Astrocyte (in vitro differentiated cells and primary cell): ENCODE data around the gene EGLN2. TPM values are rescaled to one million over a fixed set of nuclear protein-coding genes. Genes with fewer than 3 reads are reported as not detected.

Experiments used
- DNase-seq: peaks from one replicate; pipeline ENCODE4 v3.0.0-alpha.2; 2010; ENCODE audit warnings: low read depth
- FAIRE-seq: peaks from 2 replicates; lab custom pipeline; 2011; peaks lifted over from hg19 to GRCh38; lab: Jason Lieb, UNC
- H2AFZ ChIP-seq: 2 replicates; pipeline ENCODE4 v1.6.0; 2012; ENCODE audit warnings: low read depth, low read length, inconsistent platforms
- H3K27ac ChIP-seq: 2 replicates; pipeline ENCODE4 v1.5.1; 2011; ENCODE audit warnings: low read depth, low read length, inconsistent platforms
- H3K27me3 ChIP-seq: 2 replicates; pipeline ENCODE4 v1.6.0; 2011; ENCODE audit warnings: low read length, inconsistent platforms; ENCODE audit not compliant: insufficient read depth
- H3K36me3 ChIP-seq: 2 replicates; pipeline ENCODE4 v1.5.1; 2011; ENCODE audit warnings: low read length, inconsistent platforms; ENCODE audit not compliant: insufficient read depth
- H3K4me1 ChIP-seq: 2 replicates; pipeline ENCODE4 v1.5.1; 2011; ENCODE audit warnings: low read length, inconsistent platforms; ENCODE audit not compliant: insufficient read depth
- H3K4me2 ChIP-seq: 2 replicates; pipeline ENCODE4 v1.6.0; 2012; ENCODE audit warnings: low read length, inconsistent platforms
- H3K4me3 ChIP-seq: 2 replicates; pipeline ENCODE4 v1.5.1; 2011; ENCODE audit warnings: low read depth, mild to moderate bottlenecking, low read length, inconsistent platforms; ENCODE audit not compliant: insufficient read depth
- H3K79me2 ChIP-seq: 2 replicates; pipeline ENCODE4 v1.6.0; 2012; ENCODE audit warnings: mild to moderate bottlenecking, low read length, inconsistent platforms; ENCODE audit not compliant: insufficient read depth
- H3K9ac ChIP-seq: 2 replicates; pipeline ENCODE4 v1.6.0; 2012; ENCODE audit warnings: mild to moderate bottlenecking, low read length, inconsistent platforms
- H3K9me3 ChIP-seq: 2 replicates; pipeline ENCODE4 v1.5.1; 2012; ENCODE audit warnings: low read depth, mild to moderate bottlenecking, low read length, inconsistent platforms; ENCODE audit not compliant: insufficient read depth
- H4K20me1 ChIP-seq: 2 replicates; pipeline ENCODE4 v1.6.0; 2012; ENCODE audit warnings: low read length, inconsistent platforms; ENCODE audit not compliant: insufficient read depth
- H3K27ac Mint-ChIP-seq: one replicate; pipeline ENCODE4 v1.8.0; 2021; ENCODE audit warnings: mild to moderate bottlenecking, mixed read lengths; ENCODE audit not compliant: unreplicated experiment
- H3K27me3 Mint-ChIP-seq: one replicate; pipeline ENCODE4 v1.8.0; 2021; ENCODE audit warnings: low read depth, mixed read lengths; ENCODE audit not compliant: unreplicated experiment
- H3K36me3 Mint-ChIP-seq: one replicate; pipeline ENCODE4 v1.8.0; 2021; ENCODE audit warnings: low read depth, mixed read lengths; ENCODE audit not compliant: unreplicated experiment
- H3K4me1 Mint-ChIP-seq: one replicate; pipeline ENCODE4 v1.8.0; 2021; ENCODE audit warnings: low read depth, mixed read lengths; ENCODE audit not compliant: unreplicated experiment
- H3K4me3 Mint-ChIP-seq: one replicate; pipeline ENCODE4 v1.8.0; 2021; ENCODE audit warnings: mild to moderate bottlenecking, moderate library complexity, mixed read lengths; ENCODE audit not compliant: unreplicated experiment
- H3K9me3 Mint-ChIP-seq: one replicate; pipeline ENCODE4 v1.8.0; 2021; ENCODE audit warnings: mild to moderate bottlenecking, mixed read lengths; ENCODE audit not compliant: unreplicated experiment
- EZH2 ChIP-seq: IDR thresholded peaks from 2 replicates; pipeline ENCODE4 v1.6.1; 2012; ENCODE audit warnings: mild to moderate bottlenecking, low read length, inconsistent platforms; ENCODE audit not compliant: insufficient read depth
- total RNA-seq: library from RNA; stranded (reverse); gene quantifications from 2 replicates; pipeline ENCODE4 v1.2.1, GENCODE V29; 2021
- TF ChIP-seq, protein P1 (sequence below): IDR thresholded peaks from 2 replicates; pipeline ENCODE4 v1.5.1; 2011; ENCODE audit warnings: low read depth, mild to moderate bottlenecking, inconsistent platforms, low read length, moderate library complexity; ENCODE audit not compliant: insufficient read depth

EGLN2 gene
- total RNA-seq, 1 donor from 2014 or later = 84.6 TPM

DNA sequence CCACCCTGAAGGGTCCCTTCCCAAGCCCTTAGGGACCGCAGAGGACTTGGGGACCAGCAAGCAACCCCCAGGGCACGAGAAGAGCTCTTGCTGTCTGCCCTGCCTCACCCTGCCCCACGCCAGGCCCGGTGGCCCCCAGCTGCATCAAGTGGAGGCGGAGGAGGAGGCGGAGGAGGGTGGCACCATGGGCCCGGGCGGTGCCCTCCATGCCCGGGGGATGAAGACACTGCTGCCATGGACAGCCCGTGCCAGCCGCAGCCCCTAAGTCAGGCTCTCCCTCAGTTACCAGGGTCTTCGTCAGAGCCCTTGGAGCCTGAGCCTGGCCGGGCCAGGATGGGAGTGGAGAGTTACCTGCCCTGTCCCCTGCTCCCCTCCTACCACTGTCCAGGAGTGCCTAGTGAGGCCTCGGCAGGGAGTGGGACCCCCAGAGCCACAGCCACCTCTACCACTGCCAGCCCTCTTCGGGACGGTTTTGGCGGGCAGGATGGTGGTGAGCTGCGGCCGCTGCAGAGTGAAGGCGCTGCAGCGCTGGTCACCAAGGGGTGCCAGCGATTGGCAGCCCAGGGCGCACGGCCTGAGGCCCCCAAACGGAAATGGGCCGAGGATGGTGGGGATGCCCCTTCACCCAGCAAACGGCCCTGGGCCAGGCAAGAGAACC, 1.5 kb downstream of the EGLN2 start:
- H3K9ac ChIP-seq = peak overlapping the region; percentile 94
- peak overlapping the region; percentile 96 for H3K4me3 Mint-ChIP-seq
- H3K9me3 Mint-ChIP-seq = no peaks in the 10 kb centered on the region
- H3K4me3 ChIP-seq = peak overlapping the region; percentile 73
- TF ChIP-seq, protein P1, sequence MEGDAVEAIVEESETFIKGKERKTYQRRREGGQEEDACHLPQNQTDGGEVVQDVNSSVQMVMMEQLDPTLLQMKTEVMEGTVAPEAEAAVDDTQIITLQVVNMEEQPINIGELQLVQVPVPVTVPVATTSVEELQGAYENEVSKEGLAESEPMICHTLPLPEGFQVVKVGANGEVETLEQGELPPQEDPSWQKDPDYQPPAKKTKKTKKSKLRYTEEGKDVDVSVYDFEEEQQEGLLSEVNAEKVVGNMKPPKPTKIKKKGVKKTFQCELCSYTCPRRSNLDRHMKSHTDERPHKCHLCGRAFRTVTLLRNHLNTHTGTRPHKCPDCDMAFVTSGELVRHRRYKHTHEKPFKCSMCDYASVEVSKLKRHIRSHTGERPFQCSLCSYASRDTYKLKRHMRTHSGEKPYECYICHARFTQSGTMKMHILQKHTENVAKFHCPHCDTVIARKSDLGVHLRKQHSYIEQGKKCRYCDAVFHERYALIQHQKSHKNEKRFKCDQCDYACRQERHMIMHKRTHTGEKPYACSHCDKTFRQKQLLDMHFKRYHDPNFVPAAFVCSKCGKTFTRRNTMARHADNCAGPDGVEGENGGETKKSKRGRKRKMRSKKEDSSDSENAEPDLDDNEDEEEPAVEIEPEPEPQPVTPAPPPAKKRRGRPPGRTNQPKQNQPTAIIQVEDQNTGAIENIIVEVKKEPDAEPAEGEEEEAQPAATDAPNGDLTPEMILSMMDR = no peak
- no peak for TF ChIP-seq EZH2
- DNase-seq (no peak), FAIRE-seq (no peak)
- no peak overlapping the region for H3K27ac ChIP-seq
- peak overlapping the region; percentile 97 for H3K4me2 ChIP-seq
- H3K36me3 ChIP-seq = no peaks in the 10 kb centered on the region
- peaks cover 34% of the 10 kb centered on the region for H3K4me1 ChIP-seq
- H3K27me3 Mint-ChIP-seq = no peaks in the 10 kb centered on the region
- peaks cover 58% of the 10 kb centered on the region for H4K20me1 ChIP-seq
- peak overlapping the region; percentile 85 for H3K27ac Mint-ChIP-seq
- H3K9me3 ChIP-seq = no peaks in the 10 kb centered on the region
- H3K27me3 ChIP-seq = no peaks in the 10 kb centered on the region
- H3K36me3 Mint-ChIP-seq = peaks cover 4% of the 10 kb centered on the region
- H3K79me2 ChIP-seq = peaks cover 61% of the 10 kb centered on the region
- H2AFZ ChIP-seq = no peak overlapping the region
- peaks cover 37% of the 10 kb centered on the region for H3K4me1 Mint-ChIP-seq

DNA sequence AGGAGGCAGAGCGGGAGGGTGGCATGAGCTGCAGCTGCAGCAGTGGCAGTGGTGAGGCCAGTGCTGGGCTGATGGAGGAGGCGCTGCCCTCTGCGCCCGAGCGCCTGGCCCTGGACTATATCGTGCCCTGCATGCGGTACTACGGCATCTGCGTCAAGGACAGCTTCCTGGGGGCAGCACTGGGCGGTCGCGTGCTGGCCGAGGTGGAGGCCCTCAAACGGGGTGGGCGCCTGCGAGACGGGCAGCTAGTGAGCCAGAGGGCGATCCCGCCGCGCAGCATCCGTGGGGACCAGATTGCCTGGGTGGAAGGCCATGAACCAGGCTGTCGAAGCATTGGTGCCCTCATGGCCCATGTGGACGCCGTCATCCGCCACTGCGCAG, 2.0 kb downstream of the EGLN2 start:
- H2AFZ ChIP-seq = no peak overlapping the region
- peaks cover 64% of the 10 kb centered on the region for H4K20me1 ChIP-seq
- no peak for FAIRE-seq
- no peaks in the 10 kb centered on the region for H3K27me3 ChIP-seq
- TF ChIP-seq, protein P1 = no peak
- no peak for TF ChIP-seq EZH2
- Mint-ChIP-seq H3K4me1 (peaks cover 37% of the 10 kb centered on the region), H3K27ac (no peak overlapping the region), H3K27me3 (no peaks in the 10 kb centered on the region), H3K4me3 (peak overlapping the region; percentile 96), H3K9me3 (no peaks in the 10 kb centered on the region), H3K36me3 (peaks cover 4% of the 10 kb centered on the region)
- H3K4me3 ChIP-seq = no peak overlapping the region
- H3K27ac ChIP-seq = no peak overlapping the region
- peaks cover 66% of the 10 kb centered on the region for H3K79me2 ChIP-seq
- H3K9me3 ChIP-seq = no peaks in the 10 kb centered on the region
- H3K36me3 ChIP-seq = no peaks in the 10 kb centered on the region
- DNase-seq = no peak
- H3K9ac ChIP-seq = peak overlapping the region; percentile 94
- H3K4me2 ChIP-seq = peak overlapping the region; percentile 97
- H3K4me1 ChIP-seq = peaks cover 36% of the 10 kb centered on the region
